Loucy (cell line): ENCODE results near the gene HELB.

Source experiments
- H2AFZ ChIP-seq: fragments of 200-600 bp; sonication (generic); 2 replicates; pipeline ENCODE4 v1.6.0; 2016; ENCODE audit warnings: antibody characterized with exemption, mild to moderate bottlenecking, low read length, moderate library complexity
- H3F3A ChIP-seq: fragments of 200-600 bp; 2 replicates; pipeline ENCODE4 v1.6.0; 2016; ENCODE audit warnings: antibody characterized with exemption, low read depth, mild to moderate bottlenecking
- H3K27me3 ChIP-seq: fragments of 200-600 bp; sonication (generic); 2 replicates; pipeline ENCODE4 v1.6.1; 2014; ENCODE audit warnings: low read length, mild to moderate bottlenecking; ENCODE audit not compliant: insufficient read depth, poor library complexity, severe bottlenecking
- H3K36me3 ChIP-seq: fragments of 200-600 bp; sonication (generic); 2 replicates; pipeline ENCODE4 v1.6.1; 2016; ENCODE audit warnings: low read length; ENCODE audit not compliant: insufficient read depth
- H3K4me1 ChIP-seq: fragments of 200-600 bp; sonication (generic); 2 replicates; pipeline ENCODE4 v1.5.1; 2014; ENCODE audit warnings: low read length, mild to moderate bottlenecking; ENCODE audit not compliant: insufficient read depth, poor library complexity, severe bottlenecking
- H3K4me2 ChIP-seq: fragments of 200-600 bp; sonication (generic); 2 replicates; pipeline ENCODE4 v1.6.0; 2014; ENCODE audit warnings: antibody characterized with exemption, low read length, low read depth, mild to moderate bottlenecking; ENCODE audit not compliant: poor library complexity, severe bottlenecking
- H3K4me3 ChIP-seq: fragments of 200-600 bp; sonication (generic); 2 replicates; pipeline ENCODE4 v1.5.1; 2014; ENCODE audit warnings: low read length, mild to moderate bottlenecking, mixed read lengths; ENCODE audit not compliant: poor library complexity, severe bottlenecking
- H3K79me2 ChIP-seq: fragments of 200-600 bp; sonication (generic); 2 replicates; pipeline ENCODE4 v1.6.1; 2014; ENCODE audit warnings: low read length; ENCODE audit not compliant: insufficient read depth
- H3K9ac ChIP-seq: fragments of 200-600 bp; sonication (generic); 2 replicates; pipeline ENCODE4 v1.6.0; 2014; ENCODE audit warnings: mild to moderate bottlenecking, low read depth, low read length, moderate library complexity; ENCODE audit not compliant: poor library complexity, severe bottlenecking
- H3K9me2 ChIP-seq: fragments of 200-600 bp; sonication (generic); replicated peaks from 2 replicates; pipeline ENCODE4 v1.6.1; 2016; ENCODE audit warnings: low read depth, low read length, mixed read lengths
- H3K9me3 ChIP-seq: fragments of 200-600 bp; sonication (generic); 2 replicates; pipeline ENCODE4 v1.6.1; 2014; ENCODE audit warnings: mild to moderate bottlenecking, antibody characterized with exemption, low read length, low read depth; ENCODE audit not compliant: insufficient read depth
- H4K20me1 ChIP-seq: fragments of 200-600 bp; sonication (generic); 2 replicates; pipeline ENCODE4 v1.6.0; 2014; ENCODE audit warnings: antibody characterized with exemption, low read length, mild to moderate bottlenecking; ENCODE audit not compliant: insufficient read depth, poor library complexity, severe bottlenecking
- CTCF ChIP-seq: fragments of 200-600 bp; sonication (generic); conservative IDR thresholded peaks from 2 replicates; pipeline ENCODE4 v1.5.1; 2014; ENCODE audit warnings: mild to moderate bottlenecking, antibody characterized with exemption, low read length
- EZH2phosphoT487 ChIP-seq: fragments of 200-600 bp; IDR thresholded peaks from 2 replicates; pipeline ENCODE4 v1.6.1; 2018; ENCODE audit warnings: antibody characterized with exemption, mild to moderate bottlenecking, moderate library complexity, borderline replicate concordance

The HELB gene

GRCh38 chr12:66301944-66302826 lies at the start of gene HELB:
Gene HELB (plus strand): TSS chr12:66302493. CDS start chr12:66302604, 111 bp downstream.
- Histone ChIP-seq H3K9ac (peak within 1 kb of the TSS; percentile 72), H2AFZ (peak within 1 kb of the TSS; percentile 91), H3K27me3 (no peaks in the 10 kb centered on the region), H4K20me1 (peaks cover 6% of the 10 kb centered on the region), H3K4me1 (peaks cover 33% of the 10 kb centered on the region), H3K9me2 (no peaks in the 10 kb centered on the region), H3K4me3 (peak within 1 kb of the TSS; percentile 95), H3K9me3 (no peaks in the 10 kb centered on the region), H3K36me3 (no peaks in the 10 kb centered on the region), H3F3A (no peaks in the 10 kb centered on the region), H3K4me2 (peak within 1 kb of the TSS; percentile 92), H3K79me2 (peaks cover 41% of the 10 kb centered on the region)
- TF ChIP-seq CTCF = no peak
- no peak for TF ChIP-seq EZH2phosphoT487

- no peak overlapping the region for H3K4me2 ChIP-seq
- no peak overlapping the region for H3K4me3 ChIP-seq
- no peaks in the 10 kb centered on the region for H3K9me2 ChIP-seq
- H3K36me3 ChIP-seq = no peaks in the 10 kb centered on the region
- no peaks in the 10 kb centered on the region for H4K20me1 ChIP-seq
- no peaks in the 10 kb centered on the region for H3K9me3 ChIP-seq
- no peak for TF ChIP-seq EZH2phosphoT487
- no peak for TF ChIP-seq CTCF
- no peaks in the 10 kb centered on the region for H3K79me2 ChIP-seq
- no peaks in the 10 kb centered on the region for H3F3A ChIP-seq
- no peaks in the 10 kb centered on the region for H3K27me3 ChIP-seq
- no peaks in the 10 kb centered on the region for H3K4me1 ChIP-seq
- H2AFZ ChIP-seq = no peak overlapping the region
- H3K9ac ChIP-seq = no peak overlapping the region
Measured at GRCh38 chr12:66252771-66253170, 49.5 kb upstream of the HELB start.

GRCh38 chr12:66255737-66256136 lies 46.6 kb upstream of the HELB start:
- Histone ChIP-seq H3K9me2 (no peaks in the 10 kb centered on the region), H3K9ac (no peak overlapping the region), H3K79me2 (no peaks in the 10 kb centered on the region), H3K27me3 (no peaks in the 10 kb centered on the region), H4K20me1 (no peaks in the 10 kb centered on the region), H3F3A (no peaks in the 10 kb centered on the region), H3K4me2 (no peak overlapping the region), H3K4me1 (no peaks in the 10 kb centered on the region), H2AFZ (no peak overlapping the region), H3K9me3 (no peaks in the 10 kb centered on the region), H3K36me3 (no peaks in the 10 kb centered on the region), H3K4me3 (no peak overlapping the region)
- no peak for TF ChIP-seq EZH2phosphoT487
- no peak for TF ChIP-seq CTCF
